Kidney glomerular epithelial cell (primary cell): Measurements from ENCODE around the gene TMEM63C.

Source experiments
- DNase-seq: peaks from one replicate; lab custom pipeline; 2025; lab: John Stamatoyannopoulos, UW

TMEM63C gene

GRCh38 chr14:77224212-77224611, 42.6 kb downstream of the TMEM63C start:
- no peak for DNase-seq

GRCh38 chr14:77225254-77225653, 43.7 kb downstream of the TMEM63C start:
- no peak for DNase-seq

- DNase-seq, result no peak
Observed at GRCh38 chr14:77225892-77226557, 44.4 kb downstream of the TMEM63C start.

GRCh38 chr14:77228056-77228455, 46.5 kb downstream of the TMEM63C start:
- DNase-seq, result no peak

DNA sequence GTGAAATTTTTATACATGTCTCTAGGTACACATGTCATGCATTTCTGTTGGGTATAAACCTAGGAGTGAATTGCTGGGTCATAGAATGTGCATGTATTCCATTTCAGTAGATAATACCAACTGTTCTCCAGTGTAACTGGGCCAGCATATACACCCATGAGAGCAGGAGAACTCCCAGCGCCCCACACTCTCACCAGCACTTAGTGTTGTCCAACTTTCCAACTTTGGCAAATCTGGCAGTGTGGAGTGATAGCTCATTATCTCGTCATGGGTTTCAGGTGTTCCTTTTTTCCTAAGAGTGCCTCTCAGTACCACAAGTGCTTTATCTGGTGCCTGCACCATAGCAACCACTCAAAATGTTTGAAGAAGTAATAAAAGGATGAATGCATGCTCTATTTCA, 49.3 kb downstream of the TMEM63C start:
- DNase-seq, result no peak

DNA sequence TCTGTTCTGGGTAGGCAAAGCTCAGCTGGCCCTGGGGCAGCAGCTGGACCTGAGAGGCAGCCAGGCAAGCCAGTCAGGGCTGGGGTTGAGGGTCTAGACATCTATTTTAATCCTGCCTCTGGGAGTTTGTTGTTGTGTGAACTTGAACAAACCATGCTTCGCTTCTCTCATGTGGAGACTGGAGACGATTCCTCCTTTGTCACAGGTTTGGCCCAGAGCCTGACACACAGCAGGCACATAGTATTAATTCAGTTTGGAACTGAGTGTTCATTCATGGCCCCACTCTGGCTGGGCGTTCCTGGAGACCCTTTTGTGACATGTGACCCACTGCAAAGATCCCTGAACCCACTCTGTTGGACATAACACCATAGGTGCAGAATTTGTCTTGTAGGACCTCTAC, 50.1 kb downstream of the TMEM63C start:
- no peak for DNase-seq

DNA sequence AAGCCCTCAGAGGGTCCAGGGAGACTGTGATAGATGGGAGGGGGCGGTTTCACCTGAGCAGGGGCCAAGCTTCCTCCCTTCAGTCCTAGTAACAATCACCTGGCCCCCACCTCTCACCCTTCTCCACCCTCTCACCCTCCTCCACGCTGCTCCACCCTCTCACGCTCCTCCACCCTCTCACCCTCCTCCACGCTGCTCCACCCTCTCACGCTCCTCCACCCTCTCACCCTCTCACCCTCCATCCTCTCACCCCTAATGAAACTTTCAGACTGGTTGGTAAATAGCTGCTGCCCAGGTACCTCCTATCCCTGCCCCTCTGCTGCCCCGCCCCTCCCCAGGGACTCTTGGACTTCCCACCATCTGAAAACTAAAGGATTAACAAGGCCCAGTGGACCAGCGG, 55.2 kb downstream of the TMEM63C start:
- no peak for DNase-seq

DNA sequence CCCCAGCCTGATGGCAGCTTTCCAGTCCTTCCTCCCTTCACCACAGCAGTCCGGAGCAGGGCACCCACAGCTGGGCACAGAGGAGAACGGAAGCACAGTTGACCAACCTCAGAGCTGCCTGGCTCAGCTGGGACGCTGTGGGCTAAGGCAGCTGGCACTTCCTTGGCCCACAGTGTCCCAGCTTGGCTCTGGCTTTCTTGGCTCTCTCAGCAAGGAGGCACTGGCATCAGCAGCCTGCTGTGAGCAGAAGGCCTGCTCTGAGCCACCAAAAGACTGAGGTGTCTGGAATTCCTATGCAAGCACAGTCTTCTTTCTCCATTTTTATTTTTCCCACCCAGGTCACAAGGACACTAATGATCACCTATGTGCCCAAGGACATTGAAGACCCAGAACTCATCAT, 56.8 kb downstream of the TMEM63C start:
- DNase-seq, result no peak

DNA sequence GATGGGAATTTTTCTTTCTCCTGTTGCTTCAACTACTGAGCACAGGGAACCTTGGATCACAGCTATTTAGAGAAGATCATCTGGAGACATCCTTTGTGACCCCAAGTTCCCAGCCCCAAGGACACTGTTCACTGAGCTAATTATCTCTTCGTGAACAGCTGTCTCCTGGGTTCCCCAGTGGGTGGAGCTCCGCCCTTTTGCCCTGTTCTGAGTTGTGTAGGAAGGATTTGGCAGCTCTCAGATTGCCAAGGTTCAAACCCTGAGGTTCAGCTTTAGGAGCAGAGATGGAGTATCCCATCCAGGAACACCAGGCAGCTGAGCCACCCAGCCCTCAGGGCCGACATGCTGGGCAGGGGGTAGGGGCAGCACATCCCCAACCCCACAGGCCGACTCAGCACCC, 57.4 kb downstream of the TMEM63C start:
- no peak for DNase-seq

DNA sequence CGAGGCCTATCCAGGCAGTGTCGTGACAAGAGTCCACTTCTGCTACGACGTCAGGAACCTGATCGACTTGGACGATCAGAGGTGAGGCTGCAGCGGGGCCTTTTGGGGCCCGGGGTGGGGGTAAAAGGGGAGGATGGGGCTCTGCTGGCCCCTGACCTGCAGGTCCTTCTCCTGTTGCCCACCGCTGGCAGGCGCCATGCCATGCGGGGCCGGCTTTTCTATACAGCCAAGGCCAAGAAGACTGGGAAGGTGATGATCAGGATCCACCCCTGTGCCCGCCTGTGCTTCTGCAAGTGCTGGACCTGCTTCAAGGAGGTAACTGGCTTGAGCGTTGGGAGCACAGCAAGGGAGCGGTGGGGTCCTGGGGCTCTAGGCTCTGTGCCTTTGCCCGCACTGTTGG, 57.8 kb downstream of the TMEM63C start:
- DNase-seq, result no peak

- DNase-seq, result no peak
Observed at GRCh38 chr14:77240336-77240915, 58.8 kb downstream of the TMEM63C start.

- no peak for DNase-seq
Observed at GRCh38 chr14:77241955-77242354, 60.4 kb downstream of the TMEM63C start.

- no peak for DNase-seq
Observed at GRCh38 chr14:77242752-77243151, 61.2 kb downstream of the TMEM63C start.

GRCh38 chr14:77243853-77244252, 62.3 kb downstream of the TMEM63C start:
- no peak for DNase-seq

GRCh38 chr14:77245820-77246219, 64.2 kb downstream of the TMEM63C start:
- no peak for DNase-seq

- no peak for DNase-seq
Observed at GRCh38 chr14:77246784-77247183, 65.2 kb downstream of the TMEM63C start.

- DNase-seq, result no peak
Observed at GRCh38 chr14:77248666-77249065, 67.1 kb downstream of the TMEM63C start.

DNA sequence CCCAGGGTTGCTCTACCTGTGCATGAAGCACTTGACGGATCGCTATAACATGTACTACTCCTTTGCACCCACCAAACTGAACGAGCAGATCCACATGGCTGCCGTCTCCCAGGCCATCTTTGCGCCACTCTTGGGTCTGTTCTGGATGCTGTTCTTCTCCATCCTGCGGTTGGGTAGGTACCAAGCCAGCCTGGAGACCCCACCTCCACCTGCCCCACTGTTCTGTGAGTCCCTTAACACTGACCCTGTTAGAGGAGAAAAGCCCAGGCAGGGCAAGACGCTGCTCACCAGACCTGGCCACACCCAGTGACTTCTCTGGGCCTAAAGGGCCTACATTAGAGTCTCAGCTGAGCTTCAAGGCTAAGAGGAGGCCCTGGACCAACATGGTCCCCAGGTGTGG, 67.7 kb downstream of the TMEM63C start:
- no peak for DNase-seq

- DNase-seq, result no peak
Observed at GRCh38 chr14:77250927-77251326, 69.3 kb downstream of the TMEM63C start.

GRCh38 chr14:77251870-77252269, 70.3 kb downstream of the TMEM63C start:
- DNase-seq, result no peak

- DNase-seq, result no peak
Observed at GRCh38 chr14:77253333-77254190, 72.0 kb downstream of the TMEM63C start.

DNA sequence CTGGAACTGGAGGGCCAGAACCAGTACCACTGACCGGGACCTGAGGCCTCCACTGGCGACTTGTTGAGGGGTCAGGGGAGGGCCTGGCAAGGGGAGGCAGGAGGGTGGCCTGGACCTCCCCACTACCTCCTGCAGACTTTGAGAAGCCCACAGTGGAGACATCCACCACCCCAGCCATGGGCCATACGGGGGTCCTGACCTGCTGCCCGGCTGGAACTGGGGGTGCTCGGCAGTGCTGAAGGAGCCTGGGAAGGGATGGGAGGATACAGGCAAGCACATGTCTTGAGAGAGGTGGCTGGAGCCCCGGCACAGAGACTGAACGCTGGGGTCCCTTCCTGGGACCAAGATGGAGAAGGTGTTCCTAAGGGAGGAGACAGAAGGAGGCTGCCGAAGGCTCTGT, 75.1 kb downstream of the TMEM63C start:
- no peak for DNase-seq

DNA sequence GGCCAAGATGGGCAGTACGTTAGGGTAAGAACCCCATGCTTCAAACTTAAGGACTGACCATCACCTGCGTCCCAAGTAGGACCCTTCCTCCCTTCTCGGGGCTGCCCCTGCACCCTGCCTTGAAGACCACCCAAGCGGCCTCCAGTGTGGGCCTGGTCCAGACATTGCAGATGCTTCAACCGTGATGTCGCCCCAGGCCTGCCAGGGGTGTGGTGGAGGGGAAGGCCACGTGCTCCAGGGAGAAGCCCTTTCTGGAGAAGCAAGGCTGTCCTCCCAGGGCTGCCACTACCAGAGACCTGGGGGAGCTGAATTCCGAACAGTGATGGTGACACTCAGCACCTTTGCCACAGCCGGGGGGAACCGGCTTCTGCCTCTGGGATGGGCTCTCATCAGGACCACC, 76.1 kb downstream of the TMEM63C start:
- DNase-seq, result no peak
